NCI-H2196 treated with DMSO at 0.1 percent for 48 hours (cell line): ENCODE measurements around the gene ALDH8A1.

Experiments used
- DNase-seq: peaks from one replicate; lab custom pipeline; 2025; ENCODE audit not compliant: unreplicated experiment; lab: John Stamatoyannopoulos, UW

The ALDH8A1 gene

GRCh38 chr6:134949927-134950326 lies at the start of gene ALDH8A1:
TSS of gene ALDH8A1 (minus strand) at chr6:134950101. CDS start at chr6:134950053, 48 bp downstream.
- no peak for DNase-seq

GRCh38 chr6:134999107-134999506 lies 49.2 kb upstream of the ALDH8A1 start:
- no peak for DNase-seq

- DNase-seq = no peak
Measured at GRCh38 chr6:134997133-134997995, 47.5 kb upstream of the ALDH8A1 start.

GRCh38 chr6:134995536-134995935 lies 45.6 kb upstream of the ALDH8A1 start:
- DNase-seq = no peak

- no peak for DNase-seq
Measured at GRCh38 chr6:134994431-134994830, 44.5 kb upstream of the ALDH8A1 start.

GRCh38 chr6:134992155-134992554 lies 42.3 kb upstream of the ALDH8A1 start:
- DNase-seq = no peak

GRCh38 chr6:134990262-134990661 lies 40.4 kb upstream of the ALDH8A1 start:
- no peak for DNase-seq

GRCh38 chr6:134984821-134985220 lies 34.9 kb upstream of the ALDH8A1 start:
- no peak for DNase-seq

- no peak for DNase-seq
Measured at GRCh38 chr6:134983823-134984222, 33.9 kb upstream of the ALDH8A1 start.

- no peak for DNase-seq
Measured at GRCh38 chr6:134982161-134982560, 32.3 kb upstream of the ALDH8A1 start.

- no peak for DNase-seq
Measured at GRCh38 chr6:134980846-134981245, 30.9 kb upstream of the ALDH8A1 start.

GRCh38 chr6:134979142-134979541 lies 29.2 kb upstream of the ALDH8A1 start:
- DNase-seq = no peak

GRCh38 chr6:134974370-134974769 lies 24.5 kb upstream of the ALDH8A1 start:
- DNase-seq = no peak

GRCh38 chr6:134967711-134968110 lies 17.8 kb upstream of the ALDH8A1 start:
- DNase-seq = no peak

- no peak for DNase-seq
Measured at GRCh38 chr6:134964451-134965203, 14.7 kb upstream of the ALDH8A1 start.

- DNase-seq = no peak
Measured at GRCh38 chr6:134962421-134962820, 12.5 kb upstream of the ALDH8A1 start.

- no peak for DNase-seq
Measured at GRCh38 chr6:134961366-134961765, 11.5 kb upstream of the ALDH8A1 start.

GRCh38 chr6:134959603-134960002 lies 9.7 kb upstream of the ALDH8A1 start:
- no peak for DNase-seq

GRCh38 chr6:134956676-134957075 lies 6.8 kb upstream of the ALDH8A1 start:
- DNase-seq = no peak

GRCh38 chr6:134956032-134956431 lies 6.1 kb upstream of the ALDH8A1 start:
- no peak for DNase-seq

GRCh38 chr6:134954272-134955000 lies 4.5 kb upstream of the ALDH8A1 start:
- no peak for DNase-seq
